DND-41 (cell line): ENCODE data around the gene PPM1M.
A peak's percentile ranks its signal among the peaks of the same experiment; 100 is the strongest.

Source experiments
- ATAC-seq: fragments of 200-7000 bp; cut with Tn5 transposase; 3 replicates; pipeline ENCODE4 v1.9.1; 2021; ENCODE audit warnings: low read depth; ENCODE audit not compliant: insufficient read depth
- DNase-seq: peaks from one replicate; pipeline ENCODE4 v3.0.0-alpha.2; 2020
- H2AFZ ChIP-seq: 2 replicates; pipeline ENCODE4 v1.6.0; 2012; ENCODE audit warnings: low read depth, low read length
- H3K27ac ChIP-seq: 2 replicates; pipeline ENCODE4 v1.5.1; 2012; ENCODE audit warnings: low read length, inconsistent platforms
- H3K27me3 ChIP-seq: fragments of 200-600 bp; sonication (generic); 2 replicates; pipeline ENCODE4 v1.6.0; 2012; ENCODE audit warnings: low read length, mild to moderate bottlenecking, inconsistent platforms; ENCODE audit not compliant: insufficient read depth, poor library complexity
- H3K36me3 ChIP-seq: 2 replicates; pipeline ENCODE4 v1.5.1; 2012; ENCODE audit warnings: low read length, inconsistent platforms; ENCODE audit not compliant: insufficient read depth
- H3K4me1 ChIP-seq: 2 replicates; pipeline ENCODE4 v1.5.1; 2012; ENCODE audit warnings: mild to moderate bottlenecking, low read length; ENCODE audit not compliant: insufficient read depth
- H3K4me2 ChIP-seq: 2 replicates; pipeline ENCODE4 v1.6.0; 2012; ENCODE audit warnings: mild to moderate bottlenecking, moderate library complexity, low read length, inconsistent platforms; ENCODE audit not compliant: insufficient read depth
- H3K4me3 ChIP-seq, 2 experiments: fragments of 200-600 bp in 1 of 2; shearing (Covaris generic) in 1 of 2; 2 replicates each; pipeline ENCODE4 v1.5.1; 2012 to 2016; ENCODE audit warnings: inconsistent platforms in 2 of 2, low read length in 2 of 2, mild to moderate bottlenecking in 2 of 2, low read depth in 1 of 2, moderate library complexity in 1 of 2
- H3K79me2 ChIP-seq: 2 replicates; pipeline ENCODE4 v1.6.0; 2012; ENCODE audit warnings: low read length, inconsistent platforms; ENCODE audit not compliant: insufficient read depth
- H3K9ac ChIP-seq: 2 replicates; pipeline ENCODE4 v1.6.0; 2012; ENCODE audit warnings: low read depth, mild to moderate bottlenecking, inconsistent platforms, low read length, moderate library complexity
- H3K9me3 ChIP-seq: 2 replicates; pipeline ENCODE4 v1.5.1; 2012; ENCODE audit warnings: low read length, moderate library complexity, mild to moderate bottlenecking, inconsistent platforms; ENCODE audit not compliant: insufficient read depth, severe bottlenecking
- H4K20me1 ChIP-seq: 2 replicates; pipeline ENCODE4 v1.6.0; 2012; ENCODE audit warnings: low read length; ENCODE audit not compliant: insufficient read depth
- EZH2 ChIP-seq: IDR thresholded peaks from 3 replicates; pipeline ENCODE4 v1.6.1; 2012; ENCODE audit warnings: borderline replicate concordance, low read depth, mild to moderate bottlenecking, moderate library complexity, low read length, inconsistent platforms; ENCODE audit not compliant: severe bottlenecking
- TF ChIP-seq, protein P1 (sequence below): IDR thresholded peaks from 2 replicates; pipeline ENCODE4 v1.5.1; 2012; ENCODE audit warnings: borderline replicate concordance, low read length, moderate library complexity, mild to moderate bottlenecking; ENCODE audit not compliant: poor library complexity, severe bottlenecking; ENCODE audit errors: extremely low read depth

Gene PPM1M

GRCh38 chr3:52247409-52248164 lies 2.0 kb downstream of the PPM1M start:
- H3K4me1 ChIP-seq = peaks cover 35% of the 10 kb centered on the region
- H4K20me1 ChIP-seq = peaks cover 18% of the 10 kb centered on the region
- H3K79me2 ChIP-seq = no peaks in the 10 kb centered on the region
- H2AFZ ChIP-seq = no peak overlapping the region
- H3K27me3 ChIP-seq = no peaks in the 10 kb centered on the region
- H3K4me3 ChIP-seq = peak overlapping the region in 1 of 2 experiments; percentile 71; a peak in 1 of 4 replicates
- TF ChIP-seq EZH2 = no peak
- TF ChIP-seq, protein P1, sequence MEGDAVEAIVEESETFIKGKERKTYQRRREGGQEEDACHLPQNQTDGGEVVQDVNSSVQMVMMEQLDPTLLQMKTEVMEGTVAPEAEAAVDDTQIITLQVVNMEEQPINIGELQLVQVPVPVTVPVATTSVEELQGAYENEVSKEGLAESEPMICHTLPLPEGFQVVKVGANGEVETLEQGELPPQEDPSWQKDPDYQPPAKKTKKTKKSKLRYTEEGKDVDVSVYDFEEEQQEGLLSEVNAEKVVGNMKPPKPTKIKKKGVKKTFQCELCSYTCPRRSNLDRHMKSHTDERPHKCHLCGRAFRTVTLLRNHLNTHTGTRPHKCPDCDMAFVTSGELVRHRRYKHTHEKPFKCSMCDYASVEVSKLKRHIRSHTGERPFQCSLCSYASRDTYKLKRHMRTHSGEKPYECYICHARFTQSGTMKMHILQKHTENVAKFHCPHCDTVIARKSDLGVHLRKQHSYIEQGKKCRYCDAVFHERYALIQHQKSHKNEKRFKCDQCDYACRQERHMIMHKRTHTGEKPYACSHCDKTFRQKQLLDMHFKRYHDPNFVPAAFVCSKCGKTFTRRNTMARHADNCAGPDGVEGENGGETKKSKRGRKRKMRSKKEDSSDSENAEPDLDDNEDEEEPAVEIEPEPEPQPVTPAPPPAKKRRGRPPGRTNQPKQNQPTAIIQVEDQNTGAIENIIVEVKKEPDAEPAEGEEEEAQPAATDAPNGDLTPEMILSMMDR = no peak
- ATAC-seq (no peak), DNase-seq (no peak)
- no peaks in the 10 kb centered on the region for H3K9me3 ChIP-seq
- no peak overlapping the region for H3K9ac ChIP-seq
- H3K27ac ChIP-seq = no peak overlapping the region
- peaks cover 42% of the 10 kb centered on the region for H3K36me3 ChIP-seq
- peak overlapping the region; percentile 89; the same call in 1 of the 2 replicates for H3K4me2 ChIP-seq

DNA sequence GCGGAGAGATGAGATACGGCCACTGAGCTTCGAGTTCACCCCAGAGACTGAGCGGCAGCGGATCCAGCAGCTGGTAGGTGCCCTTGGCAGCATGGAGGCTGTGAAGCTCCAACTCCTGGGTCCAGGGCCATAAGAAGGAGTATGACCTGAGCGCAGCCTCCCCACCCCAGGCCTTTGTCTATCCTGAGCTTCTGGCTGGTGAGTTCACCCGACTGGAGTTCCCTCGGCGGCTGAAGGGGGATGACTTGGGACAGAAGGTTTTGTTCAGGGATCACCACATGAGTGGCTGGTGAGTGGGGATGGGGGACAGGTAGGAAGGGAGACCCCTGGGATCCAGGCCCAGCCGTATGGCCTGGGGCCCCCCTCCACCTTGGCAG lies 2.6 kb downstream of the PPM1M start:
- TF ChIP-seq, protein P1 = no peak
- no peak for TF ChIP-seq EZH2
- peaks cover 48% of the 10 kb centered on the region for H3K36me3 ChIP-seq

DNA sequence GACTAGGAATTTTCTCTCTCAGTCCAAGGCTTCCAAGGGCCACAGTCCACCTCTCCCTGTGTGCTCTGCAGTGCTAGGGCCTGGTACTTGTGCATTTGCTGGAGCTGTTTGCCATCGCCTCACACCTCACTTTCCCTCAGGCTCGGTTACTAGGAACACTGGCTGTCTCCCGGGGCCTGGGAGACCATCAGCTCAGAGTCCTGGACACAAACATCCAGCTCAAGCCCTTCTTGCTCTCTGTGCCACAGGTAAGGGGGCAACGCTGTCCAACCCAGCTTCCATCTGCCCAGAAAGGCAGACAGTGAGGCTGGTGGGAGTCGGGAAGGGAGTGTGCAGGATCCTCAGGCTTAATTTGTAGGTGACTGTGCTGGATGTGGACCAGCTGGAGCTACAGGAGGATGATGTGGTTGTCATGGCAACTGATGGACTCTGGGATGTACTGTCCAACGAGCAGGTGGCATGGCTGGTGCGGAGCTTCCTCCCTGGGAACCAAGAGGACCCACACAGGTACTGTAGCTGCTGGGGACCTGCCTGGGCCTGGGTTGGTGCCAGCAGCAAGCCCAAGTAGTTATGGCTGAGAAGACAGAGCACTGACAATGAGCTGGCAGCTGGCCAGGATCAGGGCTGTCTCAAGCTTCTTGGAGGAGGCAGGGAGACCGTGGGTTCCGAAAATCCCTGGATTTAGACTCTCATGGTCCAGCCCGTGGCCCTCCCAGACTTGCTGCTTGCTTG lies 3.4 kb downstream of the PPM1M start:
- H3K9me3 ChIP-seq = no peaks in the 10 kb centered on the region
- H3K4me3 ChIP-seq = no peak overlapping the region
- no peak overlapping the region for H2AFZ ChIP-seq
- ATAC-seq (no peak), DNase-seq (no peak)
- peaks cover 47% of the 10 kb centered on the region for H3K4me1 ChIP-seq
- no peaks in the 10 kb centered on the region for H3K27me3 ChIP-seq
- H4K20me1 ChIP-seq = peaks cover 24% of the 10 kb centered on the region
- H3K36me3 ChIP-seq = peaks cover 54% of the 10 kb centered on the region
- no peak overlapping the region for H3K27ac ChIP-seq
- TF ChIP-seq EZH2 = no peak
- TF ChIP-seq, protein P1 = no peak
- no peak overlapping the region for H3K4me2 ChIP-seq
- no peak overlapping the region for H3K9ac ChIP-seq
- H3K79me2 ChIP-seq = no peaks in the 10 kb centered on the region

More for the DNA sequence above, 2.6 kb downstream of the PPM1M start:
- Histone ChIP-seq H3K4me3 (no peak overlapping the region), H3K4me2 (no peak overlapping the region), H3K27me3 (no peaks in the 10 kb centered on the region), H3K79me2 (no peaks in the 10 kb centered on the region), H3K4me1 (peaks cover 40% of the 10 kb centered on the region), H3K9ac (no peak overlapping the region), H3K27ac (no peak overlapping the region), H3K9me3 (no peaks in the 10 kb centered on the region), H2AFZ (no peak overlapping the region), H4K20me1 (peaks cover 18% of the 10 kb centered on the region)
- DNase-seq = no peak
- no peak for ATAC-seq
